ENCODE results near the gene BTBD2.

The BTBD2 gene

GRCh38 chr19:1936916-1937610, 78.5 kb downstream of the BTBD2 start:
- no peak overlapping the region for H3K27ac ChIP-seq
- TF ChIP-seq, protein P1, sequence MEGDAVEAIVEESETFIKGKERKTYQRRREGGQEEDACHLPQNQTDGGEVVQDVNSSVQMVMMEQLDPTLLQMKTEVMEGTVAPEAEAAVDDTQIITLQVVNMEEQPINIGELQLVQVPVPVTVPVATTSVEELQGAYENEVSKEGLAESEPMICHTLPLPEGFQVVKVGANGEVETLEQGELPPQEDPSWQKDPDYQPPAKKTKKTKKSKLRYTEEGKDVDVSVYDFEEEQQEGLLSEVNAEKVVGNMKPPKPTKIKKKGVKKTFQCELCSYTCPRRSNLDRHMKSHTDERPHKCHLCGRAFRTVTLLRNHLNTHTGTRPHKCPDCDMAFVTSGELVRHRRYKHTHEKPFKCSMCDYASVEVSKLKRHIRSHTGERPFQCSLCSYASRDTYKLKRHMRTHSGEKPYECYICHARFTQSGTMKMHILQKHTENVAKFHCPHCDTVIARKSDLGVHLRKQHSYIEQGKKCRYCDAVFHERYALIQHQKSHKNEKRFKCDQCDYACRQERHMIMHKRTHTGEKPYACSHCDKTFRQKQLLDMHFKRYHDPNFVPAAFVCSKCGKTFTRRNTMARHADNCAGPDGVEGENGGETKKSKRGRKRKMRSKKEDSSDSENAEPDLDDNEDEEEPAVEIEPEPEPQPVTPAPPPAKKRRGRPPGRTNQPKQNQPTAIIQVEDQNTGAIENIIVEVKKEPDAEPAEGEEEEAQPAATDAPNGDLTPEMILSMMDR (IDR thresholded peaks at IDR 0.05): no peak
- TF ChIP-seq ZFX (IDR thresholded peaks at IDR 0.05; ENCODE audit: borderline replicate concordance): no peak

GRCh38 chr19:1936430-1936829, 79.1 kb downstream of the BTBD2 start:
- H3K27ac ChIP-seq: no peak overlapping the region
- TF ChIP-seq, protein P1 (IDR thresholded peaks at IDR 0.05): no peak
- TF ChIP-seq ZFX (IDR thresholded peaks at IDR 0.05; ENCODE audit: borderline replicate concordance): no peak

GRCh38 chr19:1935484-1936208, 79.9 kb downstream of the BTBD2 start:
- H3K27ac ChIP-seq: no peak overlapping the region
- TF ChIP-seq ZFX (IDR thresholded peaks at IDR 0.05; ENCODE audit: borderline replicate concordance): no peak
- TF ChIP-seq, protein P1 (IDR thresholded peaks at IDR 0.05): no peak

Measured in 22Rv1 (cell line).